GM06990 (cell line): ENCODE results near the gene DHX35.

Source experiments
- DNase-seq: peaks from one replicate; pipeline ENCODE4 v3.0.0-alpha.2; 2011; ENCODE audit not compliant: insufficient read length; ENCODE audit errors: extremely low read depth
- H3K27me3 ChIP-seq: replicated peaks from 2 replicates; pipeline ENCODE4 v1.6.0; 2011; ENCODE audit warnings: low read length; ENCODE audit not compliant: control insufficient read depth, insufficient read depth
- H3K36me3 ChIP-seq: 2 replicates; pipeline ENCODE4 v1.5.1; 2011; ENCODE audit warnings: low read length; ENCODE audit not compliant: control insufficient read depth, insufficient read depth
- H3K4me3 ChIP-seq: replicated peaks from 2 replicates; pipeline ENCODE4 v1.5.1; 2011; ENCODE audit warnings: low read depth, mild to moderate bottlenecking, control low read depth, low read length
- CTCF ChIP-seq: IDR thresholded peaks from 2 replicates; pipeline ENCODE4 v1.5.1; 2011; ENCODE audit warnings: low read length, control low read depth, mild to moderate bottlenecking, inconsistent platforms; ENCODE audit not compliant: insufficient read depth, poor library complexity, severe bottlenecking

DHX35 gene

GRCh38 chr20:38973107-38973506 lies 11.0 kb downstream of the DHX35 start:
- H3K4me3 ChIP-seq, result no peak overlapping the region
- DNase-seq, result no peak
- H3K27me3 ChIP-seq, result no peaks in the 10 kb centered on the region
- no peak for TF ChIP-seq CTCF
- H3K36me3 ChIP-seq, result peaks cover 2% of the 10 kb centered on the region

GRCh38 chr20:38973645-38974044 lies 11.5 kb downstream of the DHX35 start:
- peaks cover 2% of the 10 kb centered on the region for H3K36me3 ChIP-seq
- no peaks in the 10 kb centered on the region for H3K27me3 ChIP-seq
- no peak for TF ChIP-seq CTCF
- DNase-seq, result no peak
- no peak overlapping the region for H3K4me3 ChIP-seq

GRCh38 chr20:38975539-38976120 lies 13.5 kb downstream of the DHX35 start:
- no peaks in the 10 kb centered on the region for H3K27me3 ChIP-seq
- no peak overlapping the region for H3K4me3 ChIP-seq
- TF ChIP-seq CTCF, result no peak
- no peak for DNase-seq
- no peaks in the 10 kb centered on the region; the same call in 1 of the 2 replicates for H3K36me3 ChIP-seq

GRCh38 chr20:38979434-38979833 lies 17.3 kb downstream of the DHX35 start:
- no peaks in the 10 kb centered on the region; the same call in 1 of the 2 replicates for H3K36me3 ChIP-seq
- DNase-seq, result no peak
- TF ChIP-seq CTCF, result no peak
- no peaks in the 10 kb centered on the region for H3K27me3 ChIP-seq
- H3K4me3 ChIP-seq, result no peak overlapping the region

GRCh38 chr20:38979842-38980241 lies 17.7 kb downstream of the DHX35 start:
- H3K27me3 ChIP-seq, result no peaks in the 10 kb centered on the region
- no peak for DNase-seq
- no peaks in the 10 kb centered on the region; the same call in 1 of the 2 replicates for H3K36me3 ChIP-seq
- H3K4me3 ChIP-seq, result no peak overlapping the region
- no peak for TF ChIP-seq CTCF

GRCh38 chr20:38982291-38982690 lies 20.1 kb downstream of the DHX35 start:
- Histone ChIP-seq H3K36me3 (no peaks in the 10 kb centered on the region; the same call in 1 of the 2 replicates), H3K27me3 (no peaks in the 10 kb centered on the region), H3K4me3 (no peak overlapping the region)
- DNase-seq, result no peak
- TF ChIP-seq CTCF, result no peak
